Endodermal cell (in vitro differentiated cells): ENCODE results near the gene KIZ. TPM values are rescaled to one million over a fixed set of nuclear protein-coding genes. Genes with fewer than 3 reads are reported as not detected.
A peak's percentile ranks its signal among the peaks of the same experiment; 100 is the strongest.

Experiments used
- DNase-seq: peaks from one replicate; pipeline ENCODE4 v3.0.0-alpha.2; 2017
- H3K27ac ChIP-seq: 2 replicates; pipeline ENCODE4 v1.5.1; 2013; ENCODE audit warnings: mild to moderate bottlenecking, low read depth, low read length, moderate library complexity
- H3K27me3 ChIP-seq: 2 replicates; pipeline ENCODE4 v1.6.1; 2013; ENCODE audit warnings: mild to moderate bottlenecking, low read length, moderate library complexity; ENCODE audit not compliant: insufficient read depth, control insufficient read depth, poor library complexity, severe bottlenecking
- H3K36me3 ChIP-seq: 2 replicates; pipeline ENCODE4 v1.7.0; 2013; ENCODE audit warnings: mild to moderate bottlenecking, low read length, moderate library complexity; ENCODE audit not compliant: control insufficient read depth, insufficient read depth
- H3K4me1 ChIP-seq: one replicate; pipeline ENCODE4 v1.7.0; 2013; ENCODE audit warnings: low read length; ENCODE audit not compliant: control insufficient read depth, insufficient read depth
- H3K4me3 ChIP-seq: 2 replicates; pipeline ENCODE4 v1.5.1; 2013; ENCODE audit warnings: mild to moderate bottlenecking, low read length, moderate library complexity
- H3K9ac ChIP-seq: 2 replicates; pipeline ENCODE4 v1.6.1; 2013; ENCODE audit warnings: mild to moderate bottlenecking, low read length, moderate library complexity; ENCODE audit not compliant: poor library complexity, severe bottlenecking; ENCODE audit errors: extremely low read depth
- H3K9me3 ChIP-seq: 2 replicates; pipeline ENCODE4 v1.6.1; 2013; ENCODE audit warnings: mild to moderate bottlenecking, low read length, moderate library complexity; ENCODE audit not compliant: control insufficient read depth
- H3K27ac Mint-ChIP-seq: 2 replicates; pipeline ENCODE4 v1.8.0; 2020; ENCODE audit warnings: mixed read lengths
- H3K27me3 Mint-ChIP-seq: 2 replicates; pipeline ENCODE4 v1.8.0; 2021; ENCODE audit warnings: mild to moderate bottlenecking, mixed read lengths; ENCODE audit not compliant: insufficient read depth
- H3K36me3 Mint-ChIP-seq: 2 replicates; pipeline ENCODE4 v1.8.0; 2020; ENCODE audit warnings: low read depth, mixed read lengths
- H3K4me1 Mint-ChIP-seq: 2 replicates; pipeline ENCODE4 v1.8.0; 2020; ENCODE audit warnings: mixed read lengths
- H3K4me3 Mint-ChIP-seq: 2 replicates; pipeline ENCODE4 v1.8.0; 2020; ENCODE audit warnings: mild to moderate bottlenecking, moderate library complexity, mixed read lengths
- H3K9me3 Mint-ChIP-seq: 2 replicates; pipeline ENCODE4 v1.8.0; 2020; ENCODE audit warnings: mild to moderate bottlenecking, mixed read lengths
- CTCF ChIP-seq: fragments of 200-600 bp; sonication (generic); conservative IDR thresholded peaks from 2 replicates; pipeline ENCODE4 v1.5.0; 2021; ENCODE audit warnings: antibody characterized with exemption, mild to moderate bottlenecking
- WGBS, 2 experiments: methylation state at CpG; one replicate each; pipeline versions ENCODE4 v1.1.5 to v1.1.7; 2013; ENCODE audit warnings: missing lambda C conversion rate in 2 of 2, mixed read lengths in 1 of 2; ENCODE audit not compliant: insufficient coverage in 1 of 2, insufficient read length in 1 of 2; 5-methylcytosine and 5-hydroxymethylcytosine counted together
- total RNA-seq, 2 donors: library from RNA; stranded (reverse); fragmentation: NEBNext Ultra II Directional in 1 of 2; extraction: Animal tissue kit (Norgen Biotek cat#: 25700) in 1 of 2; gene quantifications; 2 replicates in 1 of 2; 3 replicates in 1 of 2; pipeline ENCODE4 v1.2.1, GENCODE V29; 2021

Gene KIZ
- total RNA-seq, 2 donors from 2014 or later: 50.3 to 50.8 TPM

DNA sequence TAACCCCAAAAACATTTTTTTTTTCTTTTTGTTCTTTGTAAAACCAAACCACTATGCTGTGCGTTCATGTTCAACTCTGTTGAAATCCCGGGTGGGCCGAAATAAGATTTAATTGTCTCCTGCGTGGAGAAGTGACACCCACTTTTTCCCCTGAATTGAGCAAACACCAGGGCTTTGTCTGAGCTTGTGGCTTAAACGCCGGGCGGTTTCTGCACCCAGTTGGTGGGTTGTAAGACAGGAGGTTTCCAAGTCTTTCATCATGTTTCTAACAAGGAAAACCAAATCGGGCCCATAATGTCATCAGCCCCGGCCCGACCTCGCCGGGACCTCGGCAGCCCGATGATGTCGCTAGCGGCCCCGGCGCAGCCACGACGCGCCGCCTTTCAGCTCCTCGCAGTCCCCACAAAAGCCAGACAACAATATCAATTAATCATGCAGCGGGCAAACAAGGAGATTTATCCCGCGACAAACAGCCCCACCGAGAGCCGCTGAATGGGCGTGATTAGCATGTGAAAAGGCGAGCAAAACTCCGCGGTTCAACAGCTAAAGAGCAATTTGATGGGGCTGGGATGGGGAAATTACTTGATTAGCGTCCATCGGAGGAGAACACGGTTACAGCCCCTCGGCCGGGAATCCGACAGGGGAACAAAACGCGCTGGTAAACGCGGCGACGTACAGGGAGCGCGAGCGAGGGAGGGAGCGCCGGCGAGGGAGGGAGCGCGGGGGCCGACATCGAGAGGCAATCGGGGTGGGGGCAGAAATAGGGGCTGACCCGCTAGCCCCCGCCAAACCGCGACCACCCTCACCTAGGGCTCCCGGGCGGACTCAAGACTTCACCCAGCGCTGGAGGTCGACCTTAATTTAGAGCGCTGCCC lies 25.1 kb upstream of the KIZ start:
- Mint-ChIP-seq H3K27ac (peak overlapping the region; percentile 93), H3K9me3 (no peaks in the 10 kb centered on the region), H3K4me1 (peaks cover 45% of the 10 kb centered on the region)

GRCh38 chr20:21101453-21101931 lies 24.4 kb upstream of the KIZ start:
- Mint-ChIP-seq H3K36me3 (no peaks in the 10 kb centered on the region), H3K4me1 (peaks cover 45% of the 10 kb centered on the region), H3K27me3 (peaks cover 52% of the 10 kb centered on the region), H3K4me3 (peak overlapping the region; percentile 80), H3K27ac (peak overlapping the region; percentile 93), H3K9me3 (no peaks in the 10 kb centered on the region)
- Histone ChIP-seq H3K27ac (no peak overlapping the region), H3K4me1 (no peaks in the 10 kb centered on the region), H3K4me3 (peak overlapping the region; percentile 81), H3K9me3 (no peaks in the 10 kb centered on the region), H3K27me3 (peaks cover 100% of the 10 kb centered on the region), H3K9ac (no peak overlapping the region), H3K36me3 (no peaks in the 10 kb centered on the region)
- peak; percentile 51 for TF ChIP-seq CTCF
- WGBS, 2 experiments: 0 to 2% methylated on average over 11 to 35 of the region's 35 CpGs
- DNase-seq: peak; percentile 91

More for the DNA sequence above, 25.1 kb upstream of the KIZ start:
- Histone ChIP-seq H3K27me3 (peaks cover 94% of the 10 kb centered on the region), H3K27ac (peak overlapping the region; percentile 63), H3K36me3 (no peaks in the 10 kb centered on the region), H3K9ac (peak overlapping the region; percentile 27), H3K4me3 (peak overlapping the region; percentile 79), H3K9me3 (no peaks in the 10 kb centered on the region), H3K4me1 (no peaks in the 10 kb centered on the region)
- 0 to 1% methylated on average over 29 to 64 of the region's 64 CpGs for WGBS, 2 experiments
- H3K27me3 Mint-ChIP-seq: peaks cover 46% of the 10 kb centered on the region
- DNase-seq: peak; percentile 86
- peak overlapping the region; percentile 80 for H3K4me3 Mint-ChIP-seq
- no peaks in the 10 kb centered on the region for H3K36me3 Mint-ChIP-seq
- TF ChIP-seq CTCF: no peak

DNA sequence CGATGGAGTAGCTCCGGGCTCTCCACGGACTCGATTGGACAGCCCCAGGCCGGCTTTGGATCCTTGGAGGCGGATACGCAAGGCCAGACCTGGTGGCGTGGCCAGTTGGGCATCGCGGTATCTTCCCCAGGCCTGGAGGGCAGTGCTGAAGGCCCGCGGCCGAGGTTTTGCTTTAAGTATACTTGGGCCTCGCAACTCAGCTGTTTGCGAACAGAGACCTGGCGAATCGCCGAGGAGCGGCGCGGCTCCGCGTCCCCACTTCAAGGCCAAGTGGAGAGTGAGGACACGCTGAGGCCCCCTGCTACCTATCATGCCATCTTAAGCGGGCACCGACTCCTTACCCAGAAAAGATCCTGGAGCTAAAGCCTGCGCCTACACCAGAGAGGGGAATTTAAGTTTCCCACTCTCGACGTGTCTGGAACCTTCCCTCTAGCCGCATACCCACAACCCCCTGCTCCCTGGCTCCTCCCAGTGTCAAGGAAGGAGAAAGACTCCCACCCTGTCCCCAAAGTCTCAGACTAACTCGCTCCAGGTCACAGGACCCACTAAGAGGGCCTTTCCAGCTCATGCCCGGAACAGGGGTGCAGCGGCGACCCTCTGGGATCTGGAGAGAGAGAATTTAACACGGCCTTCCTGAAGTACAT lies 23.8 kb upstream of the KIZ start:
- peaks cover 56% of the 10 kb centered on the region for H3K27me3 Mint-ChIP-seq

More for the DNA sequence above, 23.8 kb upstream of the KIZ start:
- H3K27me3 ChIP-seq: peaks cover 100% of the 10 kb centered on the region
- H3K27ac ChIP-seq: no peak overlapping the region
- DNase-seq: peak; percentile 85
- Mint-ChIP-seq H3K4me3 (peak overlapping the region; percentile 80), H3K4me1 (peaks cover 45% of the 10 kb centered on the region), H3K36me3 (no peaks in the 10 kb centered on the region), H3K9me3 (no peaks in the 10 kb centered on the region), H3K27ac (peak overlapping the region; percentile 92)
- peak overlapping the region; percentile 81 for H3K4me3 ChIP-seq
- no peak overlapping the region for H3K9ac ChIP-seq
- H3K4me1 ChIP-seq: no peaks in the 10 kb centered on the region
- 7 to 8% methylated on average over 22 to 35 of the region's 35 CpGs for WGBS, 2 experiments
- no peaks in the 10 kb centered on the region for H3K36me3 ChIP-seq
- TF ChIP-seq CTCF: no peak
- H3K9me3 ChIP-seq: no peaks in the 10 kb centered on the region
